Loucy (cell line): Measurements from ENCODE around the gene DYNC1H1.

ENCODE experiments used
- EZH2phosphoT487 ChIP-seq: fragments of 200-600 bp; IDR thresholded peaks from 2 replicates; pipeline ENCODE4 v1.6.1; 2018; ENCODE audit warnings: antibody characterized with exemption, mild to moderate bottlenecking, moderate library complexity, borderline replicate concordance
- TF ChIP-seq, protein P1 (sequence below): fragments of 200-600 bp; sonication (generic); conservative IDR thresholded peaks from 2 replicates; pipeline ENCODE4 v1.5.1; 2014; ENCODE audit warnings: mild to moderate bottlenecking, antibody characterized with exemption, low read length

- TF ChIP-seq, protein P1, sequence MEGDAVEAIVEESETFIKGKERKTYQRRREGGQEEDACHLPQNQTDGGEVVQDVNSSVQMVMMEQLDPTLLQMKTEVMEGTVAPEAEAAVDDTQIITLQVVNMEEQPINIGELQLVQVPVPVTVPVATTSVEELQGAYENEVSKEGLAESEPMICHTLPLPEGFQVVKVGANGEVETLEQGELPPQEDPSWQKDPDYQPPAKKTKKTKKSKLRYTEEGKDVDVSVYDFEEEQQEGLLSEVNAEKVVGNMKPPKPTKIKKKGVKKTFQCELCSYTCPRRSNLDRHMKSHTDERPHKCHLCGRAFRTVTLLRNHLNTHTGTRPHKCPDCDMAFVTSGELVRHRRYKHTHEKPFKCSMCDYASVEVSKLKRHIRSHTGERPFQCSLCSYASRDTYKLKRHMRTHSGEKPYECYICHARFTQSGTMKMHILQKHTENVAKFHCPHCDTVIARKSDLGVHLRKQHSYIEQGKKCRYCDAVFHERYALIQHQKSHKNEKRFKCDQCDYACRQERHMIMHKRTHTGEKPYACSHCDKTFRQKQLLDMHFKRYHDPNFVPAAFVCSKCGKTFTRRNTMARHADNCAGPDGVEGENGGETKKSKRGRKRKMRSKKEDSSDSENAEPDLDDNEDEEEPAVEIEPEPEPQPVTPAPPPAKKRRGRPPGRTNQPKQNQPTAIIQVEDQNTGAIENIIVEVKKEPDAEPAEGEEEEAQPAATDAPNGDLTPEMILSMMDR, result no peak
- TF ChIP-seq EZH2phosphoT487, result no peak
Measured at GRCh38 chr14:102074415-102074964, 110.1 kb downstream of the DYNC1H1 start.
